CD4-positive, CD25-positive, alpha-beta regulatory T cell (primary cell): ENCODE data around the gene TPRG1. TPM values are rescaled to one million over a fixed set of nuclear protein-coding genes. Genes with fewer than 3 reads are reported as not detected.
A peak's percentile ranks its signal among the peaks of the same experiment; 100 is the strongest.

Experiments used
- ATAC-seq, 2 donors: fragments of 150-1000 bp; cut with Tn5 transposase; one replicate each; pipeline ENCODE4 v1.10.0; 2021; ENCODE audit warnings: low read depth in 2 of 2, moderate number of reproducible peaks in 2 of 2, moderate library complexity in 1 of 2
- DNase-seq, 3 donors: peaks; one replicate each; pipeline versions ENCODE4 v3.0.0 to v3.0.0-alpha.2; 2012 to 2022; ENCODE audit warnings: mixed read lengths in 1 of 3
- H3K27ac ChIP-seq: one replicate; pipeline ENCODE4 v1.7.0; 2013; ENCODE audit warnings: mild to moderate bottlenecking, low read length; ENCODE audit not compliant: insufficient read depth, poor library complexity, severe bottlenecking
- H3K27me3 ChIP-seq: one replicate; pipeline ENCODE4 v1.7.0; 2013; ENCODE audit warnings: low read length; ENCODE audit not compliant: control insufficient read depth, insufficient read depth
- H3K36me3 ChIP-seq: one replicate; pipeline ENCODE4 v1.7.0; 2013; ENCODE audit warnings: mild to moderate bottlenecking, low read length, moderate library complexity; ENCODE audit not compliant: control insufficient read depth, insufficient read depth
- H3K4me1 ChIP-seq: 2 replicates; pipeline ENCODE4 v1.7.0; 2013; ENCODE audit warnings: mild to moderate bottlenecking, low read length; ENCODE audit not compliant: insufficient read depth, control insufficient read depth, poor library complexity, severe bottlenecking
- H3K4me3 ChIP-seq: one replicate; pipeline ENCODE4 v1.7.0; 2013; ENCODE audit warnings: low read depth, mild to moderate bottlenecking, low read length, moderate library complexity
- H3K9me3 ChIP-seq, 2 experiments: 1 replicate in 1 of 2; 2 replicates in 1 of 2; pipeline ENCODE4 v1.7.0; 2013; ENCODE audit warnings: low read length in 2 of 2, mild to moderate bottlenecking in 1 of 2, moderate library complexity in 1 of 2; ENCODE audit not compliant: control insufficient read depth in 2 of 2
- H3K27ac Mint-ChIP-seq, 3 donors: one replicate each; pipeline ENCODE4 v1.8.0; 2020 to 2022; ENCODE audit warnings: mild to moderate bottlenecking in 3 of 3, mixed read lengths in 3 of 3, moderate library complexity in 2 of 3
- H3K27me3 Mint-ChIP-seq: one replicate; pipeline ENCODE4 v1.8.0; 2022; ENCODE audit warnings: mild to moderate bottlenecking, mixed read lengths
- H3K36me3 Mint-ChIP-seq: one replicate; pipeline ENCODE4 v1.8.0; 2020; ENCODE audit warnings: mixed read lengths
- H3K4me1 Mint-ChIP-seq, 4 donors: one replicate each; pipeline ENCODE4 v1.8.0; 2020 to 2022; ENCODE audit warnings: mixed read lengths in 4 of 4, mild to moderate bottlenecking in 1 of 4
- H3K4me3 Mint-ChIP-seq, 4 donors: one replicate each; pipeline ENCODE4 v1.8.0; 2020 to 2022; ENCODE audit warnings: mild to moderate bottlenecking in 4 of 4, mixed read lengths in 4 of 4, moderate library complexity in 3 of 4
- H3K9me3 Mint-ChIP-seq, 7 donors: one replicate each; pipeline ENCODE4 v1.8.0; 2020 to 2022; ENCODE audit warnings: mixed read lengths in 7 of 7, mild to moderate bottlenecking in 3 of 7, moderate library complexity in 2 of 7
- polyA plus RNA-seq, 4 donors: library from polyadenylated mRNA; unstranded; fragments of 300-500 nt; fragmentation: Illumina TruSeq; gene quantifications; one replicate each; pipeline ENCODE4 v1.2.3, GENCODE V29; 2021
- total RNA-seq: library from RNA; stranded (reverse); gene quantifications from one replicate; pipeline ENCODE4 v1.2.3, GENCODE V29; 2022

The TPRG1 gene
- total and polyA plus RNA-seq, 5 donors from 2014 or later, result 1.5 to 10.8 (median 3.8) TPM

DNA sequence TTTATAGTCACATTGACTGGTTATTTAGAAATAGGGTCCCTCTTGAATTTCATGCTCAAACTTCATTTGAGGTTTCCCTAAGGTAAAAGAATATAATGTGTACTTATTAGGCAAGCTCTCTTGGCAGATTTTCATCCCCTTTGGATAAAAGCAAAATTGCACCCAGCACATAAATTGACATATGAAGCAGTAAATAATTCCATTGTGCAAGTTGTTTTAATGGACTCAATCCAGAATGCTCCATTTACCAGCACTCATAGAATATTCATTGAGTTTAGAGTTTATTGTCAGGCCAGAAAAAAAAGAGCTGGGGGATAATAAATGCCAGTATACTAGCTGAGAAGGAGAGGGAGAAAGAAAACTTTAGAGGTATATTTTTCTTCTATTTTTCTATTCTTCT is 136.8 kb downstream of the TPRG1 start:
- Histone ChIP-seq H3K27ac (no peak overlapping the region), H3K4me1 (peaks cover 5% of the 10 kb centered on the region), H3K4me3 (no peak overlapping the region), H3K9me3 (no peaks in the 10 kb centered on the region), H3K27me3 (no peaks in the 10 kb centered on the region), H3K36me3 (no peaks in the 10 kb centered on the region)
- Mint-ChIP-seq H3K4me1 (peaks cover 3 to 23% (median 21%) of the 10 kb centered on the region in 4 donors), H3K4me3 (peak overlapping the region in 1 of 4 donors; percentile 75), H3K27ac (no peak overlapping the region), H3K27me3 (no peaks in the 10 kb centered on the region), H3K9me3 (no peaks in the 10 kb centered on the region), H3K36me3 (no peaks in the 10 kb centered on the region)
- ATAC-seq (no peak), DNase-seq (no peak)

DNA sequence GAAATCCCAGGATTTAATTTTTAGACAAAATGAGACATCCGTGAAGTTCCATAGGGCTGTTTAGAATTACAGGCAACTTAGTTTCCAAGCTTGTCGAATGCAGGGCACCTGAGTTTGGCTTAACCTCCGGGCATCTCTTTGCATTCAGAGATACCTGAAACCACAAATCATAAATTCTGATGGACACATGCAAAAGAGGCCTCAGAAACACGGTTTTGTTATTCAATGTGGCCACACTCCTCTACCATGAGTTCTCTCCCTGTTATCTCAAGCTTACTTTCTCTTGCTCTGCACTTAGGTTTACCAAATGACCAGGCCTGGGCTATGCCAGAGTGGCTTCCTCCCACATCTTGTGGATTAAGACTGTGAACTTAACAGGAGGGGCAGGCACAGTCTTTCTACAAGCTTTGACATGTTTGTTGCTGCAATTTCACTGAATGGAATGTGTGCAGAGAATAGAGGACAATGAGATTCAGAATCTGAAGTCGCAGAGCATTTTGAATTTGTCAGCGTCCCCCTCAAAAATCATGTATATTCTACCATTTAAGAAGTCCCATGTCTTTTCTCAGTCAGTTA is 137.7 kb downstream of the TPRG1 start:
- Mint-ChIP-seq H3K4me1 (peaks cover 3 to 22% (median 19%) of the 10 kb centered on the region in 4 donors), H3K4me3 (no peak overlapping the region), H3K36me3 (no peaks in the 10 kb centered on the region), H3K9me3 (peaks cover 0 to 2% (median 0%) of the 10 kb centered on the region in 7 donors), H3K27me3 (no peaks in the 10 kb centered on the region), H3K27ac (no peak overlapping the region)
- Histone ChIP-seq H3K27me3 (no peaks in the 10 kb centered on the region), H3K27ac (no peak overlapping the region), H3K4me3 (no peak overlapping the region), H3K36me3 (no peaks in the 10 kb centered on the region), H3K9me3 (no peaks in the 10 kb centered on the region), H3K4me1 (peaks cover 5% of the 10 kb centered on the region)
- no peak for ATAC-seq
- DNase-seq, result no peak

DNA sequence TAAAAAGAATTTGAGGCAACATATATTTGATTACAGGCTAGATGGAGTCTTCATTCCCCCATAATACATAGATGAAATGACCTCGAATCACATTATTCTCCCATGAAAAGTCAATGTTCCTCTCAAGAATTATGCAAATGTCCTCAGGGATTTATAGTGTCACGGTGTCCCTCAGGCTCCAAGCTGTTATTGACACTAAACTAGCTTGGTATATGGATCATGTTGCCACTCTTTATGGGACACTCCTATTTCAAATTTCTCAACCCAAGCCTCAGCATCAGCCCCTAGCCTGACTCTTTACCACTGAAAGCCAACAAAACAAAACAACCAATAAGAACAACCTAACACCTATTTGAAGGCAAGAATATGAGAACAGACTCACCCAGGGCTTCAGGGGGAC is 139.8 kb downstream of the TPRG1 start:
- Mint-ChIP-seq H3K36me3 (no peaks in the 10 kb centered on the region), H3K27me3 (no peaks in the 10 kb centered on the region), H3K27ac (no peak overlapping the region), H3K4me3 (no peak overlapping the region), H3K4me1 (peaks cover 4 to 7% (median 6%) of the 10 kb centered on the region in 4 donors), H3K9me3 (peaks cover 0 to 2% (median 0%) of the 10 kb centered on the region in 7 donors)
- no peak for ATAC-seq
- Histone ChIP-seq H3K9me3 (no peaks in the 10 kb centered on the region), H3K27me3 (no peaks in the 10 kb centered on the region), H3K27ac (no peak overlapping the region), H3K4me1 (no peaks in the 10 kb centered on the region), H3K4me3 (no peak overlapping the region), H3K36me3 (no peaks in the 10 kb centered on the region)
- DNase-seq, result no peak

DNA sequence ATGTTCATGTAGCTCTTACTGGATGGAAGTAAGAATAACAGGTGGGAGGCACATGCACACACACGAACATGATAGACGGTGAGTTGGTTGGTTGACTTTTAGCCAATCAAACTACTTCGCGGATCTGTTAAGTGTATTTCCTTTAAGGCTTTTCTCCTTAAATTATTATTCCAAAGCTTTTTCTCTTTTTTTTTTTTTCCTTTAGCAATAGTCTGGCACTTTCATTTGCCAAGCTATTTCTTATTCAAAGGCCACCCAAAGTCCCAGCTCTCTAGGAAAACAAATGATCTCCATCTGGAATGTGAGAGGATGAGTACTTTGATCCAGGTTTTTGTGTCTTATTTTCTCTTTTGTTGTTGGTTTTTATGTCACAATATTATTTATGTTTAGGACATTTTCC is 141.1 kb downstream of the TPRG1 start:
- no peaks in the 10 kb centered on the region for H3K36me3 ChIP-seq
- Mint-ChIP-seq H3K36me3 (no peaks in the 10 kb centered on the region), H3K4me3 (no peak overlapping the region), H3K27ac (no peak overlapping the region), H3K9me3 (peaks cover 0 to 2% (median 0%) of the 10 kb centered on the region in 7 donors), H3K4me1 (peaks cover 3 to 15% (median 5%) of the 10 kb centered on the region in 4 donors), H3K27me3 (no peaks in the 10 kb centered on the region)
- ATAC-seq, result no peak
- no peak overlapping the region for H3K4me3 ChIP-seq
- H3K27me3 ChIP-seq, result no peaks in the 10 kb centered on the region
- H3K27ac ChIP-seq, result no peak overlapping the region
- no peaks in the 10 kb centered on the region for H3K4me1 ChIP-seq
- no peak for DNase-seq
- H3K9me3 ChIP-seq, result no peaks in the 10 kb centered on the region

DNA sequence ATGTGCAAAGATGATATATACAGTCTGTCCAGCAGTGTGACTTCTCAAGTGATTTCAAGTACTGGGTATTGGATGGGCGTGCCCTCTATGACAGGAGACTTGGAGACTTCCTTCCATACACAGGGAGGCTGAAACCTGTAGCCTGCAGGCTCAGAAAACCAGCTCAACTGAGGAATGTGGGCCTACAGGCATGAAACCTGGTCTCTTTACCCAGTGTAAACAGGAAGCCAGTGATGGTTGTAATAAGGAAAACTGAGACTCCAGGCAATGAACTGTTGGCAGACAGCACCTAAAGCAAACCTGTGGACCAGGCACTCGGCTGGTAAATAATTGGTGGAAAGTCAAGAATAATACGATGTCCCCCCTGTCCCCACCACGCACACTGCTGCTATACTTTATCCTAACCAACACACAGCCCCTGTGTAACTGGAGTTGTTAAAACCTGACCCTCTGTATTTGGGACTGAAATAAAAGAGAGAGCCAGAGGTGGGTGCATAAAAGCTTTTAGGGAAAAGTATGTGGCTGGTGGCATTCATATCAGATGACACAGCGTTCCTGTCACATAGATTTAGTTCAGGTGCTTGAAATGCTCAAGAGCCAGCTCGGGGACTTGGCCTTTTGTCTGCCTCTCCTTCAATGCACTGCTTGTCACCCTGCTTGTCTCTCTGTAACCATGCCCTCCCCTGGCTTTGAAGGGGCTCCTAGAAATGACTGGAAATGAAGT is 144.7 kb downstream of the TPRG1 start:
- H3K4me1 Mint-ChIP-seq, result peaks cover 0 to 17% (median 8%) of the 10 kb centered on the region in 4 donors
- Histone ChIP-seq H3K9me3 (no peaks in the 10 kb centered on the region), H3K27me3 (no peaks in the 10 kb centered on the region), H3K4me3 (no peak overlapping the region), H3K4me1 (no peaks in the 10 kb centered on the region), H3K36me3 (no peaks in the 10 kb centered on the region), H3K27ac (no peak overlapping the region)
- no peaks in the 10 kb centered on the region for H3K36me3 Mint-ChIP-seq
- H3K9me3 Mint-ChIP-seq, result peaks cover 0 to 6% (median 0%) of the 10 kb centered on the region in 7 donors
- H3K27ac Mint-ChIP-seq, result no peak overlapping the region
- H3K4me3 Mint-ChIP-seq, result no peak overlapping the region
- H3K27me3 Mint-ChIP-seq, result peaks cover 6% of the 10 kb centered on the region
- DNase-seq (no peak), ATAC-seq (no peak)

DNA sequence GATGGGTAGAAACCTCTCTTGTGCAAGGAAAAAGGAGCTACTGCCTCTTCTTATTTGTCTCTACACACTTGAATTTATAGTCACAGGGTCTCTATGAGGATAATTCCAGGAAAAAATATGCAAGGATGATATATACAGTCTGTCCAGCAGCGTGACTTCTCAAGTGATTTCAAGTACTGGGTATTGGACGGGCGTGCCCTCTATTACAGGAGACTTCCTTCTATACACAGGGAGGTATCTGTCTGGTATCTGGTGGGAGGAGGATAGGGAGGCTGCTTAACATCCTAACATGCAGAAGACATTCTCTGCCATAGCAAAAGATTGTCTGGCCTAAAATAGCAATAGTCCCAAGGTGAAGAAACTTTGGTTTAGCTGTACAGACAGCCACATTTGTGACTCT is 146.1 kb downstream of the TPRG1 start:
- Mint-ChIP-seq H3K27ac (no peak overlapping the region), H3K27me3 (peaks cover 6% of the 10 kb centered on the region), H3K4me3 (no peak overlapping the region), H3K36me3 (no peaks in the 10 kb centered on the region), H3K4me1 (peaks cover 0 to 25% (median 9%) of the 10 kb centered on the region in 4 donors), H3K9me3 (peaks cover 0 to 6% (median 2%) of the 10 kb centered on the region in 7 donors)
- H3K4me1 ChIP-seq, result no peaks in the 10 kb centered on the region
- H3K9me3 ChIP-seq, result no peaks in the 10 kb centered on the region
- H3K4me3 ChIP-seq, result no peak overlapping the region
- no peak for DNase-seq
- H3K27me3 ChIP-seq, result no peaks in the 10 kb centered on the region
- ATAC-seq, result no peak
- no peak overlapping the region for H3K27ac ChIP-seq
- no peaks in the 10 kb centered on the region for H3K36me3 ChIP-seq

DNA sequence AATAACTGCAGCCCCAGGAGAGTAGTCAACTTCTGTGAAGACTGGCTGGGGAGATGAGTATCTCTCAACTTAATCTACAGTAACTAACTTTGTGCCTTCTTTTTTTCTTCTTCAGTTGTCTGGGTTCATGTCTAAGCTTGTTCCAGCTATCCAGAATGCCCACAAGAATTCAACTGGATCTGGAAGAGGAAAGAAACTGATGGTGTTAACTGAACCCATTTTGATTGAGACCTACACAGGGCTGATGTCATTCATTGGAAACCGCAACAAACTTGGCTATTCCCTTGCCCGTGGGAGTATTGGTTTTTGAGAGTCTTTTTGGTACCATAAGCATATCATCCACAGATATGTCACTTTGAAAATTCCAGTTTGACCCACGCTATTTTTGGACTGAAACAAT is 148.7 kb downstream of the TPRG1 start:
- Mint-ChIP-seq H3K4me1 (peaks cover 20 to 50% (median 29%) of the 10 kb centered on the region in 4 donors), H3K27ac (no peak overlapping the region), H3K27me3 (peaks cover 6% of the 10 kb centered on the region), H3K4me3 (no peak overlapping the region), H3K9me3 (peaks cover 0 to 6% (median 3%) of the 10 kb centered on the region in 7 donors), H3K36me3 (no peaks in the 10 kb centered on the region)
- ATAC-seq, result no peak
- Histone ChIP-seq H3K27ac (no peak overlapping the region), H3K27me3 (no peaks in the 10 kb centered on the region), H3K9me3 (no peaks in the 10 kb centered on the region), H3K4me3 (no peak overlapping the region), H3K36me3 (no peaks in the 10 kb centered on the region), H3K4me1 (peaks cover 21% of the 10 kb centered on the region)
- no peak for DNase-seq

DNA sequence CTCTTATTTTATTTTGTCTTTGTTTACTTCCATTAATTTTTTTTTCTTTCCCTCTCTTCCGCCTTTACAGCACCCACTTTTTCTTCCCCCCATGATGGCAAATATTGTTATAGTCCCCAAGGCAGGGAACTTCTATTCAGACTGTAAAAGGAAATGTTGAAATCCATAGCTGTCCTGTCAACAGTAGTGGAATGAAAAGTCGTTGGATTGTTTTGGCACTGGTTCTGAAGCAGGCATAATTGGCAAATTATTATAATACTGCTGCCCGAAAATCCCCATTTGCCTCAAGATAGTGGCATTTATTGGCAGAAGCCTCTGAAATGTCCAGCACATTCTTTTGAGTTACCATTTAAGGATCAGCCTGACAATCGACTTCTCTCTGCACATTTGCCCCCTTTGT is 150.6 kb downstream of the TPRG1 start:
- DNase-seq (no peak), ATAC-seq (no peak)
- Histone ChIP-seq H3K4me1 (peaks cover 32% of the 10 kb centered on the region), H3K4me3 (no peak overlapping the region), H3K27ac (no peak overlapping the region), H3K9me3 (no peaks in the 10 kb centered on the region), H3K27me3 (no peaks in the 10 kb centered on the region), H3K36me3 (no peaks in the 10 kb centered on the region)
- Mint-ChIP-seq H3K27me3 (peaks cover 6% of the 10 kb centered on the region), H3K4me3 (no peak overlapping the region), H3K36me3 (no peaks in the 10 kb centered on the region), H3K4me1 (peaks cover 27 to 55% (median 33%) of the 10 kb centered on the region in 4 donors), H3K9me3 (peaks cover 0 to 6% (median 3%) of the 10 kb centered on the region in 7 donors), H3K27ac (peak overlapping the region in 2 of 3 donors; percentile 29 to 85)
